Gastrocnemius medialis (tissue), 4 donors: Measurements from ENCODE around the gene SNX24.

Experiments
- POLR2A ChIP-seq, 2 donors: fragments of 450-650 bp; IDR thresholded peaks; one replicate each; pipeline ENCODE4 v1.6.1; 2017; ENCODE audit warnings: antibody characterized with exemption in 2 of 2, mild to moderate bottlenecking in 2 of 2, moderate library complexity in 2 of 2
- TF ChIP-seq, protein P1 (sequence below), 5 experiments: fragments of 450-650 bp in 3 of 5; fragments of 200-600 bp in 2 of 5; sonication (generic) in 2 of 5; IDR thresholded peaks in 4 of 5; conservative IDR thresholded peaks in 1 of 5; 1 replicate in 4 of 5; 2 replicates in 1 of 5; pipeline ENCODE4 v1.5.1; 2016 to 2019; ENCODE audit warnings: antibody characterized with exemption in 5 of 5, mild to moderate bottlenecking in 3 of 5, moderate library complexity in 3 of 5

DNA sequence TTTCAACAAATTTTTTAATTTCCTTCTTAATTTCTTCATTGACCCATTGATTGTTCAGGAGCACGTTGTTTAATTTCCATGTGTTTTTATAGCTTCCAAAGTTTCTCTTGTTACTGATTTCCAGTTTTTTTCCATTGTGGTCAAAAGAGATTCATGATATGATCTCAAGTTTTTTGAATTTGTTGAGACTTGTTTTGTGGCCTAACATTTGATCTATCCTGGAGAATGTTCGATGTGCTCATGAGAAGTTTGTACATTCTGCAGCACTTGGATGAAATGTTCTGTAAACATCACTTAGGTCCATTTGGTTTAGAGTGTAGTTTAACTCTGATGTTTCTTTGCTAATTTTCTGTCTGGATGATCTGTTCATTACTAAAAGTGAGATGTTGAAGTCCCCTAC lies 205.8 kb downstream of the SNX24 start:
- TF ChIP-seq, protein P1, sequence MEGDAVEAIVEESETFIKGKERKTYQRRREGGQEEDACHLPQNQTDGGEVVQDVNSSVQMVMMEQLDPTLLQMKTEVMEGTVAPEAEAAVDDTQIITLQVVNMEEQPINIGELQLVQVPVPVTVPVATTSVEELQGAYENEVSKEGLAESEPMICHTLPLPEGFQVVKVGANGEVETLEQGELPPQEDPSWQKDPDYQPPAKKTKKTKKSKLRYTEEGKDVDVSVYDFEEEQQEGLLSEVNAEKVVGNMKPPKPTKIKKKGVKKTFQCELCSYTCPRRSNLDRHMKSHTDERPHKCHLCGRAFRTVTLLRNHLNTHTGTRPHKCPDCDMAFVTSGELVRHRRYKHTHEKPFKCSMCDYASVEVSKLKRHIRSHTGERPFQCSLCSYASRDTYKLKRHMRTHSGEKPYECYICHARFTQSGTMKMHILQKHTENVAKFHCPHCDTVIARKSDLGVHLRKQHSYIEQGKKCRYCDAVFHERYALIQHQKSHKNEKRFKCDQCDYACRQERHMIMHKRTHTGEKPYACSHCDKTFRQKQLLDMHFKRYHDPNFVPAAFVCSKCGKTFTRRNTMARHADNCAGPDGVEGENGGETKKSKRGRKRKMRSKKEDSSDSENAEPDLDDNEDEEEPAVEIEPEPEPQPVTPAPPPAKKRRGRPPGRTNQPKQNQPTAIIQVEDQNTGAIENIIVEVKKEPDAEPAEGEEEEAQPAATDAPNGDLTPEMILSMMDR (IDR thresholded peaks at IDR 0.05 in 4 of 5, conservative IDR thresholded peaks at IDR 0.05 in 1 of 5): no peak
- TF ChIP-seq POLR2A (IDR thresholded peaks at IDR 0.05): no peak
